ENCODE data around the gene SUOX.
"Not testable (repeated sequence)": the region's sequence is repeated elsewhere in the genome, so short reads cannot be mapped to it uniquely, and the experiment has no call there.

Gene SUOX
- total RNA-seq, result 0.70 to 5.3 reads per million in 2 experiments

GRCh38 chr12:55996715-55997534 lies at the start of gene SUOX:
SUOX (plus strand) TSS chr12:55997276; CDS start chr12:56002222, 4,946 bp downstream.
- no peak for DNase-seq (ENCODE audit: low read depth)

- no peak for DNase-seq (ENCODE audit: low read depth)
Measured at GRCh38 chr12:55955344-55955743, 41.7 kb upstream of the SUOX start.

GRCh38 chr12:55955800-55956508 lies 41.1 kb upstream of the SUOX start:
- peak; percentile 40 for DNase-seq (ENCODE audit: low read depth)

- no peak for DNase-seq (ENCODE audit: low read depth)
Measured at GRCh38 chr12:55957106-55957859, 39.8 kb upstream of the SUOX start.

- DNase-seq (ENCODE audit: low read depth), result no peak
Measured at GRCh38 chr12:55963760-55964159, 33.3 kb upstream of the SUOX start.

- no peak for DNase-seq (ENCODE audit: low read depth)
Measured at GRCh38 chr12:55965240-55965639, 31.8 kb upstream of the SUOX start.

GRCh38 chr12:55965941-55966407 lies 31.1 kb upstream of the SUOX start, which contains the start of gene PMEL:
PMEL (minus strand) TSS chr12:55966042; CDS start chr12:55966011, 31 bp downstream.
- DNase-seq (ENCODE audit: low read depth), result no peak

- DNase-seq (ENCODE audit: low read depth), result peak; percentile 81
Measured at GRCh38 chr12:55966408-55967281, 30.4 kb upstream of the SUOX start, which contains the start of gene CDK2. CDK2 (plus strand) TSS chr12:55966830; CDS start chr12:55967009, 179 bp downstream.

GRCh38 chr12:55969356-55969755 lies 27.7 kb upstream of the SUOX start:
- no peak for DNase-seq (ENCODE audit: low read depth)

GRCh38 chr12:55970775-55971174 lies 26.3 kb upstream of the SUOX start:
- DNase-seq (ENCODE audit: low read depth), result no peak

GRCh38 chr12:55972042-55972441 lies 25.0 kb upstream of the SUOX start:
- DNase-seq (ENCODE audit: low read depth), result no peak

- no peak for DNase-seq (ENCODE audit: low read depth)
Measured at GRCh38 chr12:55972456-55972855, 24.6 kb upstream of the SUOX start.

GRCh38 chr12:55972911-55973598 lies 24.0 kb upstream of the SUOX start:
- DNase-seq (ENCODE audit: low read depth), result no peak

GRCh38 chr12:55973599-55974307 lies 23.3 kb upstream of the SUOX start, which contains the start of gene RAB5B:
RAB5B (plus strand) TSS chr12:55974078; CDS start chr12:55986961, 12,883 bp downstream.
- DNase-seq (ENCODE audit: low read depth), result peak; percentile 96

GRCh38 chr12:55974308-55974730 lies 22.8 kb upstream of the SUOX start:
- DNase-seq (ENCODE audit: low read depth), result no peak

- no peak for DNase-seq (ENCODE audit: low read depth)
Measured at GRCh38 chr12:55978393-55978792, 18.7 kb upstream of the SUOX start.

- DNase-seq (ENCODE audit: low read depth), result no peak
Measured at GRCh38 chr12:55979069-55979468, 18.0 kb upstream of the SUOX start.

- not testable (repeated sequence) for DNase-seq (ENCODE audit: low read depth)
Measured at GRCh38 chr12:55981882-55982281, 15.2 kb upstream of the SUOX start.

GRCh38 chr12:55982319-55982936 lies 14.6 kb upstream of the SUOX start:
- DNase-seq (ENCODE audit: low read depth), result no peak

Measured in T follicular helper cell (primary cell).